ENCODE measurements around the gene FEM1B.

Gene FEM1B

GRCh38 chr15:68310178-68310803, 32.7 kb downstream of the FEM1B start:
- DNase-seq: no peak

DNA sequence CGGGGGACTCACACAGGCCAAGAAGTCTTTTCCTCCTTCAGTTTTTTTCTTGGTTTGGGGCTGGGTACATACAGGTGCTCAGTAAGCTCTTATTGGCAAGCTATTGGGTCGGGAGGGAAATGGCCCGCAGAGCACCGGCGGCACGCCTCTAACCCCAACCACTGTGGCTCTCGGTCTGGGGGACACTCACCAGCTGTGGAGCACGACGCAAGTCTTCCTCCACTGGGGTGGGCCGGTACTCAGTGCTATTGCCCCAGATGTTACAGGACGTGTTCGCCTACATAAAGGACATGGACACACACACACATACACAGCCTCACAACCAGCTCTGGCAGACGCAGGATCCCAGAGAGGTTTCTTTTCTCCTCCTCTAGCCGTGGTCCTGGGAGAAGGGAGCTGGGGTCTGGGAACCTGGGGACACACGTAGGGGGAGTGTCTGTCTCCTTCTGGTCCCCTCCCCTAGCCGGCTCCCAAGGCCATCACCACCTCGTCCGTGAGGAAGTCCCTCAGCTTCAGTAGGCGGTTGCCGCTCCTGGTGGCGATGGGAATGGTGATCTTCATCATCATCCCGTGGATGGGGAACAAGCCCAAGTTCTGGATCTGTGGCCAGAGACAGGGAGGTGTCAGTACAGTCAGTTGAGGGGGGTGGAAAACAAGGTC, 33.4 kb downstream of the FEM1B start:
- DNase-seq: no peak

DNA sequence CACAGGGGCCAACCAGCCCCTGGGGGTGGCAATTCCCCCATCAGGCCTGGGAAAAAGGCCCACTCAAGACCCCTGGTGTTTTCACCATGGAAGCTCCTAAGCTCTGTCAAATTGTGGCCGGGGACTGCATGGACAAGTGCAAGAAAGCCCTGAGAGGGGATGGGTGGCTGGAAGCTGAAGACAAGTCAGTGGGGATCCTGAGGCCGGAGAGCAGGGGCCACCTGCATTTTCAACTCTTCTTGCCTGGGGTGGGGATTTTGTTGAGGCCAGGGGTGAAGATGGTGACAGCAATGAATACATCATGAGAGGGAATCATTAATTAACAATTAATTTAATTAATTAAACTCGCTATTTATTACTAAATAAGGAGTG, 33.9 kb downstream of the FEM1B start:
- no peak for DNase-seq

- DNase-seq: no peak
Measured at GRCh38 chr15:68311859-68312557, 34.5 kb downstream of the FEM1B start.

DNA sequence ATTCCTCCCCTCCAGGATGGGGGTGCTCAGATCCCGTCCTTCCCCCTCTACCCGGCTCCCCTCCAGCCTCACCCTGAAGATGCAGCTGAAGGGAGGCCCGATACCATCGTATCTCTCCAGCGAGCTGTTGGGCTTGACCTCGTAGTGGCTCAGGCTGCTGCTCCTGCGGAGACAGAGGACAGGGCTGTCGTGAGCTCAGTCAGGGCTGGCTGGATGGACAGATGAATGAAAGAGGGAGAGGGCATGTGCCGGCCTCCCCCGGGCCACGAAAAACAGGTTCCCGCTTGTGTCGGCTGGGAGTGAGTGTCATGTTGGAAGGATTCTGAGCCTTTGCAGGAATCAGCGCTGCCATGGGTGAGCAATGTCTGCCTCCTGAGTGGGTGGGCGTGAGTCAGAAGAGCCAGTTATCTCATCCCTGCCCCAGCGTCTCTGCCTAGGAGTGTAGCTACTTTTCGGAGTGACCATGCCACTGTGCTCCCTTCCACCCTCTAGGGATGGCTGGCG, 35.2 kb downstream of the FEM1B start:
- no peak for DNase-seq

- DNase-seq: no peak
Measured at GRCh38 chr15:68313501-68314410, 36.2 kb downstream of the FEM1B start.

GRCh38 chr15:68314563-68314962, 37.0 kb downstream of the FEM1B start:
- DNase-seq: no peak

- DNase-seq: no peak
Measured at GRCh38 chr15:68315035-68315434, 37.5 kb downstream of the FEM1B start.

- DNase-seq: peak; percentile 19 to 63
Measured at GRCh38 chr15:68315495-68316031, 38.0 kb downstream of the FEM1B start.

- DNase-seq: no peak
Measured at GRCh38 chr15:68316061-68316804, 38.7 kb downstream of the FEM1B start.

GRCh38 chr15:68317281-68318007, 39.9 kb downstream of the FEM1B start:
- no peak for DNase-seq

DNA sequence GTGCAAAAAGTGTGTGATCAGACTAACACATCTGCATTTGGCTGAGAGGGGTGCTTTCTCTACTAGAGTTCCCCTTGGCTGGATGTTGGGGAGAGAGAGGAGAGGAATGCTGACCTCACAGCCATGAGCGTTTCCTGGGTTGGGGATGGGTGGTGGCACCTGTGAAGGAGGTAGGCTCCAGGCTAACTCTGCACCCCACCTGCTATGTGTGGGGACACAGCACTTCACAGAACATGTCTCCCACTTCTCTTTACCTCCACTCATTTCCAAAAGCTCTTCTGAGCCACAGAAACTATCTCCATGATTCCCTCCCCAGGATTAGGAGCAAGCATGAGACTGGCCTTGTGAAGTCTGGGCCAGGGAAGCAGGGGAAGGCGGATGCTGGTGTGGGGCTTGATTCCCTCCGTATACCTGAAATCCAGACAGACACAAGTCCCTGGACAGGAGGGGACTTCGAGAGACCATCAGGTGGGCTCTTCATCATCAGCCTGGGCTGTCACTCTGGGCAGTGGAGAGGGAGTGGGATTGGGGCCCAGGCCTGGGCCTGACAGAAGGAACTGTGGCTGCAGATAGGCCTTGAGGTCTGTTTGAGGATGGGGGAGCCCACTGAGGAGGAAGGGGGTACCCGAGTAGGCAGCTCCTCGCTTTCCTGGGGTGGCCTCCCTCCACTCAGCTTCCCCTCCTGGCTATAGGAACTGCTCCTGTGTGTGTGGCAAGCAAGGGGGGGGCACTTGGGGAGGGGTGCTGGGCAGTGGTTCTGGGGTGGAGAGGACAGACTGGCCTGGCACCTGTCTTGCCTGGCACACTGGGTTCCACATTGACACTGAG, 40.7 kb downstream of the FEM1B start:
- DNase-seq: no peak

DNA sequence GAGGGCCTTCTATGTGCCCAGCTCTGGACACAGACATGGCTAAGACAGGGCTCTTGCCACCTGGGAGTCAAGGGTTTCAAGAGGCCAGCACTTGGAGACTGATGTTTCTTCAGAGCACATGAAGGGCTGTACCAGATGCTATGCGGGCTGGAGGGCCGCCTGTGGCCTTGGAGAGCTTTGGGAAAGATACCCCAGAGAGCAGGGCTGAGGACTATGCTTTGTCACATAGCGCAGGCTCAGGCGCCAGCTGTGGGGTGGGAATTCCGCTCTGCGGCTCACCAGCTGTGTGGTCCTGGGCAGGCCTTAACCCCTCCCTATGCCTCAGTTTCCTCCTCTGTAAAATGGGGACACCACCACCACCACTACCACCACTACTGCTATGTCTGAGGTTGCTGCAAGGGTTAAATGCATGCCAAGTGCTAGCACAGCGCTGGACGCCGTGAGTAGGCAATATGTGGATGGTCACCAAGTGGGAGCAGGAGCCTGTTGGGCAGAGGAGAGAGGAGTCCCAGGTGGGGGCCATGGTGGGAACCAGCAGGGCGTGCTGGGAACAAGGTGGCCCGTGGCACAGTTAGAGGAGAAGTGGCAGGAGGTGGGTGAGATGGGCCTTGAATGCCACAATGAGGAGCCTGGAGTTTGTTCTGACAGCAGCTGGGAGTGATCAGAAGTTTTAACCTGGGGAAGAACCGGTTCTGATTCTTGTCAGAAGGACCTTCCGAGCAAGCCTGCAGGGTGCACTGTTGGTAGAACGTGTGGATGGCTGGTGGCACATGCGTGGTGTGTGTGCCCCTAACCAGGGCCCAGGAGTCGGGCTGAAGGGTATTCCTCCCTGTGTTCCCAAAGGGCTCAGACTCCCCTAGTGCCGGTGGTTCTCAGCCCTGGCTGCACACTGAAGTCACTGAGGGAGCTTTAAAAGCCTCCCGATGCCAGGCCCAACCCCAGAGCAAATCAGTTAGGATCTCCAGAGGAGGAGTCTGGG, 41.7 kb downstream of the FEM1B start:
- DNase-seq: no peak

GRCh38 chr15:68319997-68320396, 42.5 kb downstream of the FEM1B start:
- no peak for DNase-seq

DNA sequence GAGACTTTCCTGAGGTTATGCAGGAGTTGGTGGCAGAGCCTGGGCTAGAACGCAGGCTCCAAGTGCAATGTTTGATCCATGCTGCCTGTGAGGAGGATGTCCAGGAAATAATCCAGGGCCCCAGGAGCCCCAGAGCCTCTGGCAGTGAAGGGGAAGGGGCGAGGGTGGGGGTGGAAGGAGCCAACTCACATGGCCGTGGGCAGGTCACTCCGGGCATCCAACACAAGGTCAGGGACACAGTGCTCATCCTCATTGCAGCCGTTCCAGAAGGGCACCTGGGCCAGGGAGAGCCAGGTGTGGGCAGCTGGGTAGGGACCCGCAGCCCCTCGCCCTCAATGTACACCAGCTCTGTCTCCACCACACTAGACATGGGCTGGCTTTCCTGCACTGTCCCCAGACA, 43.7 kb downstream of the FEM1B start:
- no peak for DNase-seq

- no peak for DNase-seq
Measured at GRCh38 chr15:68322796-68323195, 45.3 kb downstream of the FEM1B start.

DNA sequence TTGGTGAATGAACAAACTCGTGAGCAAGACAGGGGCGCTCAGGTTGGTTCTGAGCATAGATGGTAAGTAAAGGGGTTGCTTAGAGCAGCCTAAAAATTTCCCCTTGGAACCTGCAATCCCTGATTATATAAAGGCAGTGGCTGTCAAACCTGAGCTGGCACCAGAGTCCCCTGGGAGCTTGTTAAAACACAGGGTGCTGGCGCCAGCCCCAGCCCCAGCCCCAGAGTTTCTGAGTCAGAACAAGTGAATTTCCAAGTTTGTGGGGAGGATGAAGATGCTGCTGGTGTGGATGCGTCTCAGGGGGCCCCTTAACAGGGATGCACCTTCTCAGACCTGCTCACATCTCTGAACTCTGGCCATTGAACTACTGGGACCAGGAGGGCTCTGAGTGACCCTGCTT, 48.2 kb downstream of the FEM1B start:
- no peak for DNase-seq

- no peak for DNase-seq
Measured at GRCh38 chr15:68326711-68327354, 49.3 kb downstream of the FEM1B start.

GRCh38 chr15:68328443-68328842, 50.9 kb downstream of the FEM1B start:
- no peak for DNase-seq

Measured in NCI-H2081 (cell line).